Mesenteric fat pad (tissue), 1 donor: Measurements from ENCODE around the gene KCNQ4. TPM values are rescaled to one million over a fixed set of nuclear protein-coding genes. Genes with fewer than 3 reads are reported as not detected.

Experiments used
- DNase-seq: peaks from one replicate; pipeline ENCODE4 v3.0.0-alpha.2; 2020; ENCODE audit warnings: low spot score
- total RNA-seq: library from RNA; stranded (reverse); fragmentation: NEBNext Ultra II Directional; extraction: Animal tissue kit (Norgen Biotek cat#: 25700); gene quantifications from one replicate; pipeline ENCODE4 v1.2.1, GENCODE V29; 2021
- donor health status: DM: yes; HTN: yes; CAD: no.

The KCNQ4 gene
- total RNA-seq, 1 donor from 2014 or later = 1.4 TPM

DNA sequence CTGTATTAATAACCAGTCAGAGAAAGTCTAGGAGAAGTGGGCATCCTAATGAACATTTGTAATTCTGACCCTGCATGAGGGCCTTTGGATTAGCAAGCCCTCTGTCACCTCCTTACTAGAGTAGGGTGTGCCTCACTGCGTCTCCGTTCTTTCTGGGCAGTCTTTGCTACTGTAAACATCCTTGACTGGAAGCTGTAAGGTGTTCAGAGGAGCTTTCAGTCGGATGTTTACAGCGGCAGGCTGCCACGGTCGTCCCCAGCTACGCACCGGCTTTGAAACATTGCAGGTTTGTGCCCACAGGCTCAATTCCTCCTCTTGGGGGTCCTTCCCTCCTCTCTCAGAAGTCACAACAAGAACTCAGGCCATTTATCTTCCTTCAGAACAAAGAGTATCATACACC, 29.4 kb upstream of the KCNQ4 start:
- DNase-seq = no peak

GRCh38 chr1:40755067-40755466, 28.5 kb upstream of the KCNQ4 start:
- no peak for DNase-seq

DNA sequence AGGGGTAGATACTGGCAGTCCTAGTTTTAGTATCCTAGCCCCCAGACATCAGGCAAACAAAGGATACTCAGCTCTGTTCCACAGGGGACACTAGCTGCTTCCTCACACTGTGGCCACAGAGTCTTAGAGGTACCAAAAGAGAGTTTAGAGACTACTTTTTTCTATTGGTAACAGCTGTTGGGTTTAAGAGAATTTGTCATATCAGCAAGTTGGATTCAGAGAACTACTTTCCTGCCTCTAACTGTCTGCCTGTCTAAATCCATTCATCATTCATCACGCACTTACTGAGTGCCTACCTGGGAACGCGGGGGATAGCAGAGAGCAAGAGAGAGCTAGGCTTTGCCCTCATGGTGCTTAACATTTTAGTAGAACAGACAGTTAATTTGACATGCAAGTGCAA, 27.1 kb upstream of the KCNQ4 start:
- DNase-seq = no peak

DNA sequence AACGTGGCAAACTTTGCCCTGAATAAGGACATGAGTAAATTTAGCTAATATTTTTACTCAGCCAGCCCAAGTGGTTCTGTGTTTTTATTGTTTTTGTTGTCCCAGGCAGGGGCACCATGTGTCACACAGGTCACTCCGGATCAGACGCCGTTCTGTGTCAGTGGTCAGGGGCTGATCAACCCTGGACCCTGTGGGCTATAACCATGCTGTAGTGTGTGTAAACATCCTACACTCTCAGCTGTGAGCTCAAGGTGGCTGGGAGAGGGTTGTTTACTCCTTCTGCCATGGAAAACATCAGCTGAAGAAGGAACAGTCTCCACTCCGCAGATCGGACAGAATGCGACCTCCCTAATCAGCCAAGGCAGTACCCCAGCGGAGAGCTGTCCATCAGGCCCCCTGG, 26.5 kb upstream of the KCNQ4 start:
- no peak for DNase-seq

- no peak for DNase-seq
These were observed 25.6 kb upstream of the KCNQ4 start for GRCh38 chr1:40758004-40758403.

GRCh38 chr1:40758578-40759343, 24.8 kb upstream of the KCNQ4 start:
- no peak for DNase-seq

DNA sequence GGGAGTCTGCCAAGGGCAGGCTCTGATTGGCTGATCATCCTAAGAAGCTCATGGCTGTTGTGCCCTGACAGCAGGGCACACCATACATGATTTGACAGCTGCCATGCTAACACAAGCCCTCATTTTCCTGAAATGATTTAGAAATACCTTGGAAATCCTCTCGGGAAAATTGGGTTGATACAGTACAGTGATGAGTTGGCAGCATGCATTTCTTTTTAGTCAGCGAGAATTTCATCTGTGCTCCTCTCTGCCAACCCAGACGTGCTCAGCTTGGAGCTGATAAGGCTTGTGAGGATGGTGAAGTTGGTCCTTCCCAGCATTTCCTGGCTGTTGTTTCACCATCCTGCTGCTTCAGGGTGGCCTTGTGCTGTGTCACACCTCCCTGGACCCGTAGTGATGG, 22.6 kb upstream of the KCNQ4 start:
- DNase-seq = no peak

DNA sequence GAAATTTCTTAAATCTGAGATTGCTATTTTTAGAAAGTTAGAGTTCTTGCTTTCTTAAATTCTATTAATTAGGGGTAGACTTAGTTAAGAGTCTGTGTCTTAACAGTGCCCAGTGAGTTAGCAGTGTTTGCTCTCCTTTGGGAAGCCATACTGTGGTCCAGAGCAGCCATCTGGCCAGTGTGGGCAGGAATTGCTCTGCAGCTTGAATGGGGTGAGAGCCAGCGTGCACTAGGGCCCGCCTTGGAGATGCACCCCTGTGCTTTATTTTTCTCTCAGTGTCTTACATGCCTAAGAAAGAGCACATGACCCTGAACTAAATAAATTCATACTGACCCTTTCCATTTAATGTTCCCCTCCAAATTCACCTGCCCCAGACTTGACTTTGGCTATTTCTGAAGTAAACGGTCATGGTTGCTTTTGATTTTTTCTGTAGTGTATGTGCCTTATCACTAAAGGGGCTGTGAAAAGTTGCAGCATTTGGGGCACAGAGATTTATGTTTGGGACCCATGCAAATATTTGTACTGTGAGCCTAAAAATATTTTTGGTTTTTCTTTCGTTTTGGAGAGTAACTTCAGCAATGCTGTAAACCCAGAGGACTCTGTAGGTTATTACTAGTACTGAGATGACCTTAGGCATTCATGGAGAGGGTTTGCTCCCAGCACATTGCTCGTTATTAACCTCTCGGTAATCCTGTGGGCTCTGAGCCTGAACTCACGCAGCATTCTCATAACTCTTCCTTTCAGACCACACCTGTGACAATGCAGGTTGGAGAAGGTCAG, 21.3 kb upstream of the KCNQ4 start:
- DNase-seq = no peak

GRCh38 chr1:40763742-40764532, 19.6 kb upstream of the KCNQ4 start:
- DNase-seq = no peak

GRCh38 chr1:40764981-40765380, 18.6 kb upstream of the KCNQ4 start:
- no peak for DNase-seq

GRCh38 chr1:40766017-40766416, 17.6 kb upstream of the KCNQ4 start:
- no peak for DNase-seq

DNA sequence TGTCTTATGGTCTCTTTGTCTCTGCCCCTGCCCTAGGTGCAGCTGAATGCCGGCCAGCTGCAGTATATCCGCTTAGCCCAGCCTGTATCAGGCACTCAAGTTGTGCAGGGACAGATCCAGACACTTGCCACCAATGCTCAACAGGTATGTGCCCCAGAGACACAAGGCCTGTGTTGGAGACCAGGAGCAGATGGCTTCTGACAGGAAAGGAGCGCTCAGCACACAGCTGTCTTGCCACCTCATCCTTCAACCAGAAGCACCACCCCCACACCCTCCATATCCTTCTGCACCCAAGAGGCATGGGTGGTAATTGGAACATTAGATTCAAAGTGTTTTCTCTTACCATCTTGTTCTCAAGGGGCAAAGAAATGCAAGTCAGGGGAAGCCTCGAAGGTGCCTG, 17.0 kb upstream of the KCNQ4 start:
- DNase-seq = no peak

DNA sequence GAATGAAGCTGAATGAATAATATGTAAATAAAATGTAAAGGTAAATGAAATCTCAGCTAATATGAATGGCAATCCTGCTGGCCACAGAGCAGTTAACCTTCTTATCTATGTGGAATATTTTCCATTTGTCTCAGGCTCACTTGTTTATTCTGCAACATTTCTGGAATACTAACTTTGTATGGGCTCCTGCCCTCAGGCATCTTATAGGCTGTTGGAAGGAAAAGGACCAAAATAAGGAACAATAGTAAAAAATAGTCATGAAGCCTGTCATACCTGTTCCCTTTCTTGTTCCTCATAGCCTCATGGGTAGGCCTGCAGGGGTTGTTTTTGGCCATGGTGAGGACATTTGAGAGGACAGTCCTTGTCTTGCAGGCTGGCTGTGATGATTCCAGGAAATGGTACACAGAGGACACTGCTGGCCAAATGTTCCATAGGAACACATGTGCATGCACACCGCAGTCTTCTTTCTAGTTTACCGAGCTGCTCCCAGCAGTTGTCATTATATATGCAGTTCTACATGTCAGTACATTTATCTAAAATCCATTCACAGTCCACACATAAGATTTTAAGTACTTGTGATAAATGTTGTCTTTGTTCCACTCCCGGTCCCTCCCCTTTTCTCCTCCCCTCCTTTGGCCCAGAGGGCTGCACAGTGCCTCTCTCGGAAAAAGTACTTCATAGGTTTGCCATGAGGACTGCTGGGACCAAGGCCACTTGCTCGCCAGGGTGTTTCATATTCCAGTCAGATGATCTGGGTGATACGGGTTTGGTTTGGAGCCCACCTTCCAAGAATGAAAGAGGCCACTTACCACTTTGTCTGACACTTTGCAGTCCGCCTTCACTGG, 15.2 kb upstream of the KCNQ4 start:
- DNase-seq = no peak

- DNase-seq = no peak
These were observed 13.8 kb upstream of the KCNQ4 start for GRCh38 chr1:40769815-40770214.

- no peak for DNase-seq
These were observed 13.1 kb upstream of the KCNQ4 start for GRCh38 chr1:40770296-40771070.

GRCh38 chr1:40772146-40772955, 11.2 kb upstream of the KCNQ4 start:
- DNase-seq = no peak

GRCh38 chr1:40773748-40774265, 9.8 kb upstream of the KCNQ4 start:
- peak; percentile 49 for DNase-seq

GRCh38 chr1:40774266-40774998, 9.2 kb upstream of the KCNQ4 start:
- peak; percentile 82 for DNase-seq
